MM.1S (cell line): ENCODE data around the gene SRGAP3.

Source experiments
- EZH2 ChIP-seq: fragments of 300-600 bp; sonication (generic); optimal IDR thresholded peaks from 2 replicates; pipeline ENCODE3; 2017; ENCODE audit warnings: low read depth, mild to moderate bottlenecking, antibody characterized with exemption, low read length, mixed read lengths
- TF ChIP-seq, protein P1 (sequence below): fragments of 300-600 bp; sonication (generic); IDR thresholded peaks from 2 replicates; pipeline ENCODE4 v1.5.1; 2016; ENCODE audit warnings: antibody characterized with exemption, low read length, mixed read lengths

GRCh38 chr3:9111417-9111816 lies 138.0 kb downstream of the SRGAP3 start:
- TF ChIP-seq, protein P1, sequence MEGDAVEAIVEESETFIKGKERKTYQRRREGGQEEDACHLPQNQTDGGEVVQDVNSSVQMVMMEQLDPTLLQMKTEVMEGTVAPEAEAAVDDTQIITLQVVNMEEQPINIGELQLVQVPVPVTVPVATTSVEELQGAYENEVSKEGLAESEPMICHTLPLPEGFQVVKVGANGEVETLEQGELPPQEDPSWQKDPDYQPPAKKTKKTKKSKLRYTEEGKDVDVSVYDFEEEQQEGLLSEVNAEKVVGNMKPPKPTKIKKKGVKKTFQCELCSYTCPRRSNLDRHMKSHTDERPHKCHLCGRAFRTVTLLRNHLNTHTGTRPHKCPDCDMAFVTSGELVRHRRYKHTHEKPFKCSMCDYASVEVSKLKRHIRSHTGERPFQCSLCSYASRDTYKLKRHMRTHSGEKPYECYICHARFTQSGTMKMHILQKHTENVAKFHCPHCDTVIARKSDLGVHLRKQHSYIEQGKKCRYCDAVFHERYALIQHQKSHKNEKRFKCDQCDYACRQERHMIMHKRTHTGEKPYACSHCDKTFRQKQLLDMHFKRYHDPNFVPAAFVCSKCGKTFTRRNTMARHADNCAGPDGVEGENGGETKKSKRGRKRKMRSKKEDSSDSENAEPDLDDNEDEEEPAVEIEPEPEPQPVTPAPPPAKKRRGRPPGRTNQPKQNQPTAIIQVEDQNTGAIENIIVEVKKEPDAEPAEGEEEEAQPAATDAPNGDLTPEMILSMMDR = no peak
- TF ChIP-seq EZH2 = no peak
